Activated CD4-positive, alpha-beta T cell treated with anti-CD3 and anti-CD28 coated beads, Interleukin-2, Interleukin-4, amounts not matched to agents 100 ng/mL and 50 ng/mL, durations not matched to agents 16 hours and 8 hours (primary cell): ENCODE results near the gene SCAANT1.

Experiments used
- DNase-seq: peaks from one replicate; pipeline ENCODE4 v3.0.0-alpha.2; 2020; ENCODE audit warnings: low spot score

The SCAANT1 gene

GRCh38 chr3:63900459-63900858 is 11.7 kb downstream of the SCAANT1 start:
- no peak for DNase-seq

GRCh38 chr3:63900010-63900409 is 12.2 kb downstream of the SCAANT1 start:
- DNase-seq, result no peak

GRCh38 chr3:63896332-63897030 is 15.7 kb downstream of the SCAANT1 start:
- DNase-seq, result no peak

- peak; percentile 30 for DNase-seq
Measured at GRCh38 chr3:63895422-63896189, 16.6 kb downstream of the SCAANT1 start.

- no peak for DNase-seq
Measured at GRCh38 chr3:63892773-63893352, 19.3 kb downstream of the SCAANT1 start.

GRCh38 chr3:63891518-63891917 is 20.7 kb downstream of the SCAANT1 start:
- no peak for DNase-seq

- DNase-seq, result no peak
Measured at GRCh38 chr3:63886858-63887257, 25.3 kb downstream of the SCAANT1 start.

- no peak for DNase-seq
Measured at GRCh38 chr3:63880653-63881052, 31.5 kb downstream of the SCAANT1 start.

GRCh38 chr3:63878394-63879060 is 33.7 kb downstream of the SCAANT1 start:
- no peak for DNase-seq

- no peak for DNase-seq
Measured at GRCh38 chr3:63877737-63878393, 34.3 kb downstream of the SCAANT1 start.

GRCh38 chr3:63876260-63876659 is 35.9 kb downstream of the SCAANT1 start:
- no peak for DNase-seq

GRCh38 chr3:63875510-63875909 is 36.7 kb downstream of the SCAANT1 start:
- DNase-seq, result no peak

GRCh38 chr3:63874769-63875168 is 37.4 kb downstream of the SCAANT1 start:
- DNase-seq, result no peak

- DNase-seq, result no peak
Measured at GRCh38 chr3:63872135-63872924, 39.9 kb downstream of the SCAANT1 start.

- DNase-seq, result no peak
Measured at GRCh38 chr3:63870615-63871005, 41.6 kb downstream of the SCAANT1 start.

- DNase-seq, result no peak
Measured at GRCh38 chr3:63869940-63870614, 42.1 kb downstream of the SCAANT1 start.

GRCh38 chr3:63867225-63867624 is 45.0 kb downstream of the SCAANT1 start:
- DNase-seq, result no peak

GRCh38 chr3:63864965-63865327 is 47.2 kb downstream of the SCAANT1 start:
- no peak for DNase-seq

GRCh38 chr3:63864008-63864964 is 47.9 kb downstream of the SCAANT1 start:
- DNase-seq, result peak; percentile 50
